Naive thymus-derived CD4-positive, alpha-beta T cell (primary cell): ENCODE measurements around the gene PHB1. TPM values are rescaled to one million over a fixed set of nuclear protein-coding genes. Genes with fewer than 3 reads are reported as not detected.
A peak's percentile ranks its signal among the peaks of the same experiment; 100 is the strongest.

Experiments used
- ATAC-seq: fragments of 150-1000 bp; cut with Tn5 transposase; 2 replicates; pipeline ENCODE4 v1.10.0; 2021; ENCODE audit warnings: mild to moderate bottlenecking, moderate library complexity
- CTCF ChIA-PET: fragments of 350-600 bp; sonication (Branson Sonifier 250); formaldehyde crosslinking; loops from one replicate; lab custom pipeline; 2021; ENCODE audit warnings: antibody characterized with exemption; lab: Charles Lee
- POLR2A ChIA-PET: fragments of 350-600 bp; sonication (Branson Sonifier 250); formaldehyde crosslinking; loops from one replicate; lab custom pipeline; 2021; ENCODE audit warnings: antibody characterized with exemption, inconsistent platforms; lab: Charles Lee
- DNase-seq, 9 donors: peaks; one replicate each; pipeline versions ENCODE4 v3.0.0 to v3.0.0-alpha.2; 2020 to 2022; ENCODE audit warnings: mixed read lengths in 1 of 9
- H3K27ac ChIP-seq: one replicate; pipeline ENCODE4 v1.7.0; 2013; ENCODE audit warnings: mild to moderate bottlenecking, low read depth, low read length, moderate library complexity
- H3K27me3 ChIP-seq, 2 donors: one replicate each; pipeline ENCODE4 v1.7.0; 2013; ENCODE audit warnings: low read length in 2 of 2, mild to moderate bottlenecking in 2 of 2, moderate library complexity in 2 of 2; ENCODE audit not compliant: control insufficient read depth in 2 of 2, insufficient read depth in 2 of 2
- H3K36me3 ChIP-seq, 3 experiments: 1 replicate in 2 of 3; 2 replicates in 1 of 3; pipeline ENCODE4 v1.7.0; 2013; ENCODE audit warnings: low read length in 3 of 3, mild to moderate bottlenecking in 3 of 3, moderate library complexity in 1 of 3; ENCODE audit not compliant: insufficient read depth in 3 of 3, control insufficient read depth in 2 of 3
- H3K4me1 ChIP-seq, 2 donors: one replicate each; pipeline ENCODE4 v1.7.0; 2013; ENCODE audit warnings: low read length in 2 of 2, mild to moderate bottlenecking in 2 of 2, moderate library complexity in 1 of 2; ENCODE audit not compliant: control insufficient read depth in 2 of 2, insufficient read depth in 2 of 2
- H3K4me3 ChIP-seq: 2 replicates; pipeline ENCODE4 v1.7.0; 2013; ENCODE audit warnings: mild to moderate bottlenecking, low read length
- H3K9me3 ChIP-seq, 3 experiments: 1 replicate in 2 of 3; 2 replicates in 1 of 3; pipeline ENCODE4 v1.7.0; 2013; ENCODE audit warnings: low read length in 3 of 3; ENCODE audit not compliant: control insufficient read depth in 2 of 3
- H3K27ac Mint-ChIP-seq, 9 donors: one replicate each; pipeline ENCODE4 v1.8.0; 2020 to 2022; ENCODE audit warnings: mixed read lengths in 9 of 9, mild to moderate bottlenecking in 8 of 9, moderate library complexity in 5 of 9, inconsistent platforms in 2 of 9
- H3K27me3 Mint-ChIP-seq, 5 donors: one replicate each; pipeline ENCODE4 v1.8.0; 2021 to 2022; ENCODE audit warnings: mixed read lengths in 5 of 5, mild to moderate bottlenecking in 1 of 5
- H3K36me3 Mint-ChIP-seq, 5 donors: one replicate each; pipeline ENCODE4 v1.8.0; 2020 to 2022; ENCODE audit warnings: mixed read lengths in 5 of 5, mild to moderate bottlenecking in 3 of 5, inconsistent platforms in 1 of 5
- H3K4me1 Mint-ChIP-seq, 7 donors: one replicate each; pipeline ENCODE4 v1.8.0; 2020 to 2022; ENCODE audit warnings: mixed read lengths in 7 of 7, mild to moderate bottlenecking in 3 of 7, inconsistent platforms in 1 of 7
- H3K4me3 Mint-ChIP-seq, 10 donors: one replicate each; pipeline ENCODE4 v1.8.0; 2020 to 2022; ENCODE audit warnings: mild to moderate bottlenecking in 10 of 10, mixed read lengths in 10 of 10, moderate library complexity in 6 of 10, inconsistent platforms in 2 of 10
- H3K9me3 Mint-ChIP-seq, 11 donors: one replicate each; pipeline ENCODE4 v1.8.0; 2020 to 2022; ENCODE audit warnings: mixed read lengths in 11 of 11, mild to moderate bottlenecking in 4 of 11, inconsistent platforms in 1 of 11, moderate library complexity in 1 of 11
- intact Hi-C, 2 donors: fragments of 100-400 bp; cut with micrococcal nuclease; formaldehyde crosslinking; loops; one replicate each; pipeline ENCODE4 v1.15.1; 2023
- polyA plus RNA-seq, 2 donors: library from polyadenylated mRNA; unstranded; fragments of 300-500 nt; fragmentation: Illumina TruSeq; gene quantifications; one replicate each; pipeline ENCODE4 v1.2.3, GENCODE V29; 2021
- total RNA-seq, 6 experiments: library from RNA in 5 of 6; stranded (reverse) in 5 of 6; gene quantifications; 1 replicate in 5 of 6; 2 replicates in 1 of 6; pipeline ENCODE4 v1.2.3 and lab custom pipeline; 2021 to 2026

The PHB1 gene
- total and polyA plus RNA-seq, 7 experiments from 2014 or later: 50.0 to 186 (median 65.3) TPM

GRCh38 chr17:49379926-49380325 lies 34.8 kb downstream of the PHB1 start:
- CTCF ChIA-PET: no interaction called here
- POLR2A ChIA-PET: interaction anchor here (0.6 kb wide), 1 partner anchor 9 kb away, joined by 3 read pairs; no protein-coding TSS in a partner anchor
- H3K4me1 Mint-ChIP-seq: peaks cover 0 to 4% (median 1%) of the 10 kb centered on the region in 7 donors

GRCh38 chr17:49378311-49378710 lies 36.4 kb downstream of the PHB1 start:
- no peaks in the 10 kb centered on the region for H3K36me3 ChIP-seq
- no peak overlapping the region for H3K4me3 Mint-ChIP-seq
- ATAC-seq (no peak), DNase-seq (no peak)
- H3K9me3 Mint-ChIP-seq: peaks cover 0 to 4% (median 0%) of the 10 kb centered on the region in 11 donors
- H3K36me3 Mint-ChIP-seq: peaks cover 0 to 20% (median 11%) of the 10 kb centered on the region in 5 donors
- no peaks in the 10 kb centered on the region for H3K27me3 ChIP-seq
- no peak overlapping the region for H3K27ac Mint-ChIP-seq
- H3K4me3 ChIP-seq: no peak overlapping the region
- H3K27me3 Mint-ChIP-seq: peaks cover 0 to 10% (median 0%) of the 10 kb centered on the region in 5 donors
- POLR2A ChIA-PET: interaction anchor here (0.6 kb wide), 1 partner anchor 66 kb away, joined by 6 read pairs; no protein-coding TSS in a partner anchor
- intact Hi-C loops: no loop called here
- no peak overlapping the region for H3K27ac ChIP-seq
- H3K9me3 ChIP-seq: no peaks in the 10 kb centered on the region
- H3K4me1 Mint-ChIP-seq: peaks cover 0 to 4% (median 0%) of the 10 kb centered on the region in 7 donors
- no peaks in the 10 kb centered on the region for H3K4me1 ChIP-seq
- CTCF ChIA-PET: no interaction called here

More at GRCh38 chr17:49379926-49380325, 34.8 kb downstream of the PHB1 start:
- Mint-ChIP-seq H3K9me3 (peaks cover 0 to 7% (median 0%) of the 10 kb centered on the region in 11 donors), H3K27me3 (peaks cover 0 to 12% (median 0%) of the 10 kb centered on the region in 5 donors), H3K4me3 (no peak overlapping the region), H3K27ac (no peak overlapping the region), H3K36me3 (peaks cover 0 to 20% (median 11%) of the 10 kb centered on the region in 5 donors)
- Histone ChIP-seq H3K4me1 (no peaks in the 10 kb centered on the region), H3K27ac (no peak overlapping the region), H3K36me3 (no peaks in the 10 kb centered on the region), H3K4me3 (no peak overlapping the region), H3K27me3 (no peaks in the 10 kb centered on the region), H3K9me3 (no peaks in the 10 kb centered on the region)
- no peak for DNase-seq
- intact Hi-C loops: no loop called here
- ATAC-seq: no peak

GRCh38 chr17:49375544-49375943 lies 39.1 kb downstream of the PHB1 start:
- Histone ChIP-seq H3K4me3 (no peak overlapping the region), H3K4me1 (no peaks in the 10 kb centered on the region), H3K9me3 (no peaks in the 10 kb centered on the region), H3K27ac (no peak overlapping the region), H3K36me3 (no peaks in the 10 kb centered on the region), H3K27me3 (no peaks in the 10 kb centered on the region)
- DNase-seq: no peak
- H3K4me1 Mint-ChIP-seq: peaks cover 0 to 5% (median 4%) of the 10 kb centered on the region in 7 donors
- peaks cover 0 to 6% (median 0%) of the 10 kb centered on the region in 5 donors for H3K27me3 Mint-ChIP-seq
- intact Hi-C loops: no loop called here
- peak overlapping the region in 1 of 9 donors; percentile 25 for H3K27ac Mint-ChIP-seq
- H3K9me3 Mint-ChIP-seq: peaks cover 0 to 4% (median 0%) of the 10 kb centered on the region in 11 donors
- ChIA-PET CTCF (interaction anchor here (0.6 to 0.8 kb wide), 2 partner anchors 13 to 18 kb away, joined by 3 to 4 read pairs; no protein-coding TSS in a partner anchor), POLR2A (interaction anchor here (1.1 kb wide), 1 partner anchor 28 kb away, joined by 6 read pairs; no protein-coding TSS in a partner anchor)
- H3K36me3 Mint-ChIP-seq: peaks cover 0 to 20% (median 11%) of the 10 kb centered on the region in 5 donors
- no peak for ATAC-seq
- no peak overlapping the region for H3K4me3 Mint-ChIP-seq

GRCh38 chr17:49373115-49373514 lies 41.6 kb downstream of the PHB1 start:
- H3K36me3 ChIP-seq: no peaks in the 10 kb centered on the region
- Mint-ChIP-seq H3K4me1 (peaks cover 0 to 9% (median 4%) of the 10 kb centered on the region in 7 donors), H3K36me3 (peaks cover 0 to 7% (median 0%) of the 10 kb centered on the region in 5 donors), H3K4me3 (no peak overlapping the region), H3K9me3 (no peaks in the 10 kb centered on the region), H3K27ac (no peak overlapping the region), H3K27me3 (peaks cover 0 to 6% (median 0%) of the 10 kb centered on the region in 5 donors)
- DNase-seq (no peak), ATAC-seq (no peak)
- POLR2A ChIA-PET: no interaction called here
- intact Hi-C loops: no loop called here
- no peaks in the 10 kb centered on the region for H3K4me1 ChIP-seq
- H3K27ac ChIP-seq: no peak overlapping the region
- H3K4me3 ChIP-seq: no peak overlapping the region
- H3K27me3 ChIP-seq: no peaks in the 10 kb centered on the region
- H3K9me3 ChIP-seq: no peaks in the 10 kb centered on the region
- CTCF ChIA-PET: interaction anchor here (0.8 kb wide), 1 partner anchor 695 kb away, joined by 3 read pairs; no protein-coding TSS in a partner anchor

GRCh38 chr17:49372425-49372824 lies 42.3 kb downstream of the PHB1 start:
- no peaks in the 10 kb centered on the region for H3K9me3 ChIP-seq
- H3K27ac ChIP-seq: no peak overlapping the region
- POLR2A ChIA-PET: no interaction called here
- H3K27me3 Mint-ChIP-seq: peaks cover 0 to 3% (median 0%) of the 10 kb centered on the region in 5 donors
- intact Hi-C loops: no loop called here
- no peak overlapping the region for H3K27ac Mint-ChIP-seq
- H3K36me3 ChIP-seq: no peaks in the 10 kb centered on the region
- ATAC-seq: no peak
- peaks cover 0 to 11% (median 5%) of the 10 kb centered on the region in 7 donors for H3K4me1 Mint-ChIP-seq
- no peak for DNase-seq
- no peak overlapping the region for H3K4me3 Mint-ChIP-seq
- no peaks in the 10 kb centered on the region for H3K27me3 ChIP-seq
- no peak overlapping the region for H3K4me3 ChIP-seq
- H3K9me3 Mint-ChIP-seq: no peaks in the 10 kb centered on the region
- H3K4me1 ChIP-seq: no peaks in the 10 kb centered on the region
- CTCF ChIA-PET: no interaction called here
- H3K36me3 Mint-ChIP-seq: peaks cover 0 to 7% (median 0%) of the 10 kb centered on the region in 5 donors

GRCh38 chr17:49370971-49371834 lies 43.5 kb downstream of the PHB1 start:
- ATAC-seq: no peak
- POLR2A ChIA-PET: interaction anchor here (0.6 kb wide), 1 partner anchor 9 kb away, joined by 3 read pairs; no protein-coding TSS in a partner anchor
- H3K9me3 ChIP-seq: no peaks in the 10 kb centered on the region

More at GRCh38 chr17:49370971-49371834, 43.5 kb downstream of the PHB1 start:
- Mint-ChIP-seq H3K9me3 (no peaks in the 10 kb centered on the region), H3K27me3 (no peaks in the 10 kb centered on the region), H3K4me1 (peaks cover 0 to 13% (median 6%) of the 10 kb centered on the region in 7 donors), H3K4me3 (no peak overlapping the region), H3K36me3 (peaks cover 0 to 3% (median 0%) of the 10 kb centered on the region in 5 donors), H3K27ac (no peak overlapping the region)
- H3K4me3 ChIP-seq: no peak overlapping the region
- intact Hi-C loops: no loop called here
- CTCF ChIA-PET: interaction anchor here (0.6 to 6.6 kb wide), 3 partner anchors 56 to 1721 kb away, joined by 3 to 69 read pairs (median 4); no protein-coding TSS in a partner anchor
- DNase-seq: no peak
- no peaks in the 10 kb centered on the region for H3K27me3 ChIP-seq
- no peaks in the 10 kb centered on the region for H3K4me1 ChIP-seq
- no peaks in the 10 kb centered on the region for H3K36me3 ChIP-seq
- no peak overlapping the region for H3K27ac ChIP-seq
